SU-DHL-6 (cell line): Measurements from ENCODE around the gene ADPRS.

Experiments used
- H2AFZ ChIP-seq: fragments of 200-600 bp; sonication (generic); 2 replicates; pipeline ENCODE4 v1.6.1; 2014; ENCODE audit warnings: low read depth, mild to moderate bottlenecking, moderate library complexity, mixed read lengths, antibody characterized with exemption, low read length; ENCODE audit not compliant: severe bottlenecking
- H3F3A ChIP-seq: fragments of 200-600 bp; shearing (Covaris generic); 2 replicates; pipeline ENCODE4 v1.6.0; 2016; ENCODE audit warnings: antibody characterized with exemption, mild to moderate bottlenecking; ENCODE audit not compliant: insufficient read depth
- H3K27ac ChIP-seq: fragments of 200-600 bp; sonication (generic); 2 replicates; pipeline ENCODE4 v1.5.1; 2016; ENCODE audit warnings: low read depth, mild to moderate bottlenecking, low read length, moderate library complexity, mixed read lengths
- H3K27me3 ChIP-seq: fragments of 200-600 bp; sonication (generic), shearing (Covaris generic); 2 replicates; pipeline ENCODE4 v1.6.0; 2014; ENCODE audit warnings: mild to moderate bottlenecking, low read length
- H3K36me3 ChIP-seq: fragments of 200-600 bp; sonication (generic); 2 replicates; pipeline ENCODE4 v1.6.1; 2014; ENCODE audit warnings: mild to moderate bottlenecking, low read length, mixed read lengths
- H3K4me2 ChIP-seq: fragments of 300-600, 200-600 bp; shearing (Covaris generic), sonication (generic); 2 replicates; pipeline ENCODE4 v1.6.0; 2014; ENCODE audit warnings: low read length, low read depth, mild to moderate bottlenecking; ENCODE audit not compliant: poor library complexity, severe bottlenecking
- H3K4me3 ChIP-seq: fragments of 200-600 bp; sonication (generic); 2 replicates; pipeline ENCODE4 v1.5.1; 2014; ENCODE audit warnings: antibody characterized with exemption, low read length, mild to moderate bottlenecking, mixed read lengths; ENCODE audit not compliant: insufficient read depth, poor library complexity, severe bottlenecking
- H3K79me2 ChIP-seq: fragments of 200-600 bp; sonication (generic); 2 replicates; pipeline ENCODE4 v1.6.1; 2014; ENCODE audit warnings: mild to moderate bottlenecking, low read length, moderate library complexity; ENCODE audit not compliant: insufficient read depth
- H3K9ac ChIP-seq: fragments of 200-600 bp; sonication (generic); 2 replicates; pipeline ENCODE4 v1.7.0; 2014; ENCODE audit warnings: mild to moderate bottlenecking, low read length
- H3K9me2 ChIP-seq: fragments of 200-600 bp; sonication (generic); replicated peaks from 2 replicates; pipeline ENCODE4 v1.6.1; 2014; ENCODE audit warnings: low read length; ENCODE audit not compliant: insufficient read depth
- H3K9me3 ChIP-seq: fragments of 200-600 bp; sonication (generic); 2 replicates; pipeline ENCODE4 v1.6.1; 2014; ENCODE audit warnings: low read length, mixed read lengths; ENCODE audit not compliant: insufficient read depth
- H4K20me1 ChIP-seq: fragments of 200-600 bp; sonication (generic); 2 replicates; pipeline ENCODE4 v1.6.1; 2014; ENCODE audit warnings: low read depth, mild to moderate bottlenecking, antibody characterized with exemption, low read length, moderate library complexity, mixed read lengths
- EZH2phosphoT487 ChIP-seq: fragments of 200-600 bp; sonication (generic), shearing (Covaris generic); conservative IDR thresholded peaks from 2 replicates; pipeline ENCODE4 v1.6.1; 2018; ENCODE audit warnings: mild to moderate bottlenecking, antibody characterized with exemption, low read length, moderate library complexity, mixed read lengths
- TF ChIP-seq, protein P1 (sequence below): fragments of 200-600 bp; sonication (generic); IDR thresholded peaks from one replicate; pipeline ENCODE4 v1.5.1; 2017; ENCODE audit warnings: antibody characterized with exemption, mild to moderate bottlenecking, low read length, moderate library complexity; ENCODE audit not compliant: insufficient read depth, poor library complexity, severe bottlenecking

ADPRS gene

DNA sequence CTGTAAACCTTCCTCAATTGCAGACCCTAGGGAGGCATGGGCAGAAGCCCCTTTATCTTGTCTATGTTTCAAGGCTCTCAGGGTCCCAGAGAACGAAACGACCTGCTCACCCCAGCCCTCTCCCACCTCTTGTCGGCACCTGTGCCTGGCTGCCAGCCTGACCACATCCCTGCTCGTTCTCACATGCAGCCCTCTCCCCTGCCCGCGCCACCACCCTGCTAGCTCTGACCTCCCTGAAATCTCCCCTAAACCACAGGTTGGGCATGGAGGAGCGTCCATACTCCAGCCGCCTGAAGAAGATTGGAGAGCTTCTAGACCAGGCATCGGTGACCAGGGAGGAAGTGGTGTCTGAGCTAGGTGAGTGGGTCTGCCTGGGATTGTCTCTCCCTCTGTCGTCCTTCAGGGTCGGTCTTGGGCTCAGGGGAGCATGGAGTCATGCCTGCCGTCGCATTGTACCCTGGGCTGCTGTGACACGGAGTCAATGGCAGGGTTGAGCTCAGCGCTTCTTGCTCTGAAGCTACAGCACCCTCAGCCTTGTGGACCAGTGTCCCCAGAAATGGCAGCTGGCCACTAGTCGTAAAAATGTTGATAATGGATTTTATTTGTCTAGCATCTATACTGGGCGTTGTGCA is 3.6 kb downstream of the ADPRS start:
- Histone ChIP-seq H3K9ac (no peak overlapping the region), H2AFZ (no peak overlapping the region), H3K79me2 (peaks cover 14% of the 10 kb centered on the region), H3K36me3 (no peaks in the 10 kb centered on the region), H3K4me3 (no peak overlapping the region), H3K9me2 (no peaks in the 10 kb centered on the region), H3K4me2 (no peak overlapping the region), H3F3A (no peaks in the 10 kb centered on the region), H3K9me3 (no peaks in the 10 kb centered on the region), H3K27me3 (no peaks in the 10 kb centered on the region), H4K20me1 (no peaks in the 10 kb centered on the region), H3K27ac (no peak overlapping the region)
- TF ChIP-seq, protein P1, sequence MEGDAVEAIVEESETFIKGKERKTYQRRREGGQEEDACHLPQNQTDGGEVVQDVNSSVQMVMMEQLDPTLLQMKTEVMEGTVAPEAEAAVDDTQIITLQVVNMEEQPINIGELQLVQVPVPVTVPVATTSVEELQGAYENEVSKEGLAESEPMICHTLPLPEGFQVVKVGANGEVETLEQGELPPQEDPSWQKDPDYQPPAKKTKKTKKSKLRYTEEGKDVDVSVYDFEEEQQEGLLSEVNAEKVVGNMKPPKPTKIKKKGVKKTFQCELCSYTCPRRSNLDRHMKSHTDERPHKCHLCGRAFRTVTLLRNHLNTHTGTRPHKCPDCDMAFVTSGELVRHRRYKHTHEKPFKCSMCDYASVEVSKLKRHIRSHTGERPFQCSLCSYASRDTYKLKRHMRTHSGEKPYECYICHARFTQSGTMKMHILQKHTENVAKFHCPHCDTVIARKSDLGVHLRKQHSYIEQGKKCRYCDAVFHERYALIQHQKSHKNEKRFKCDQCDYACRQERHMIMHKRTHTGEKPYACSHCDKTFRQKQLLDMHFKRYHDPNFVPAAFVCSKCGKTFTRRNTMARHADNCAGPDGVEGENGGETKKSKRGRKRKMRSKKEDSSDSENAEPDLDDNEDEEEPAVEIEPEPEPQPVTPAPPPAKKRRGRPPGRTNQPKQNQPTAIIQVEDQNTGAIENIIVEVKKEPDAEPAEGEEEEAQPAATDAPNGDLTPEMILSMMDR, result no peak
- no peak for TF ChIP-seq EZH2phosphoT487

DNA sequence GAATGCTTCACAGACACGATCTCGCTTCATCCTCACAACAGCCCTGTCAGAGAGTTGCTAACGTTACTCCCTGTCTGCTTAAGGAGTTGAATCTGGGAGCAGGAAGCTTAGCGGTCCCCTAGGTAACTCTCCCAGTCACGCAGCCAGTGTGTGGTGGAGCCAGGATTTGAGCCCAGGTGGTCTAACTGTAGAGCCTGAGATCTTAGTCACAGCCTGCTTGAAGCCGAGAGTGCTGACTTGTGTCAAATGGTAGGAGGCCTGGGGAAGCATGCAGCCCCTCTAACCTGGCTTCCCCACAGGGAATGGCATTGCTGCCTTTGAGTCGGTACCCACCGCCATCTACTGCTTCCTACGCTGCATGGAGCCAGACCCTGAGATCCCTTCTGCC is 4.1 kb downstream of the ADPRS start:
- no peak overlapping the region for H3K9ac ChIP-seq
- H3K79me2 ChIP-seq, result peaks cover 14% of the 10 kb centered on the region
- no peaks in the 10 kb centered on the region for H3K27me3 ChIP-seq
- H3K27ac ChIP-seq, result no peak overlapping the region
- no peaks in the 10 kb centered on the region for H3K9me2 ChIP-seq
- H3K4me2 ChIP-seq, result no peak overlapping the region
- TF ChIP-seq, protein P1, result no peak
- no peak for TF ChIP-seq EZH2phosphoT487
- H4K20me1 ChIP-seq, result no peaks in the 10 kb centered on the region
- H3K36me3 ChIP-seq, result no peaks in the 10 kb centered on the region
- no peaks in the 10 kb centered on the region for H3K9me3 ChIP-seq
- no peaks in the 10 kb centered on the region for H3F3A ChIP-seq
- no peak overlapping the region for H3K4me3 ChIP-seq
- H2AFZ ChIP-seq, result no peak overlapping the region

DNA sequence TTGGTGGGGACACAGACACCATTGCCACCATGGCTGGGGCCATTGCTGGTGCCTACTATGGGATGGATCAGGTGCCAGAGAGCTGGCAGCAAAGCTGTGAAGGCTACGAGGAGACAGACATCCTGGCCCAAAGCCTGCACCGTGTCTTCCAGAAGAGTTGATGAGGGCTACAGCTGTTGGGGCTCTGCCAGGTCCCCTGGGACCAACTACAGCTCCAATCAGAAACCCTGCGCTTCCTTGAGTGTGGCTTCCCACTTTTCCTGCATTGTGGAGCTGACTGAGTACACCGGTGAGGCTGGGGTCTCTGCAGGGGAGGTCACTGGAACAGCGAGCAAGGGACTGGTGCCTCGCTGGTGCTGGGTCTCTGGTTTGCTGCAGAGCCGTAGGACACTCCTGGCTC is 4.5 kb downstream of the ADPRS start:
- Histone ChIP-seq H3F3A (no peaks in the 10 kb centered on the region), H3K4me2 (no peak overlapping the region), H4K20me1 (no peaks in the 10 kb centered on the region), H3K9me2 (no peaks in the 10 kb centered on the region), H2AFZ (no peak overlapping the region), H3K9me3 (no peaks in the 10 kb centered on the region), H3K4me3 (no peak overlapping the region), H3K27ac (no peak overlapping the region), H3K9ac (no peak overlapping the region), H3K79me2 (peaks cover 14% of the 10 kb centered on the region), H3K27me3 (no peaks in the 10 kb centered on the region), H3K36me3 (no peaks in the 10 kb centered on the region)
- no peak for TF ChIP-seq EZH2phosphoT487
- TF ChIP-seq, protein P1, result no peak
